Globus pallidus (tissue), 1 donor: Measurements from ENCODE around the gene LDAH.

Experiments used
- DNase-seq: peaks from one replicate; pipeline ENCODE4 v3.0.0-alpha.2; 2015; ENCODE audit warnings: low spot score

Gene LDAH

DNA sequence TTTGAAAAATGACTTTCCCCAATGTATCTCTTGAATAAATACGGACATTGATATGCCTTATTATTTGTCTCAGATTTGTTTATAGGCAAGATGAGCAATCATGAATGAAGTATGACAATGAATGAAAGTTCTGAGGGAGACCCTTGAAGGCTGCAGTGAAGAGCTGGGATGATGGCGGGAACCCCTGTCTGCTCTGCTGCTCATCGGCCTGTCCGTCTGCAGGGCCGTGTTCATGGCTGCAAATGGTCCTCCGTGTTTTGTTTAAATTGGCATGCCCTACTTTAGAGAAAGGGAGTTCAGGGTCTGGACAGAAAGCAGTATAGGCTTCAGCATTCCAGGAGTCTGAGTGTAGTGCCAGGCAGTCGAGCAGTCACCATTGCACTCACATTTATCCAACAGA is 170.8 kb downstream of the LDAH start:
- DNase-seq, result no peak

DNA sequence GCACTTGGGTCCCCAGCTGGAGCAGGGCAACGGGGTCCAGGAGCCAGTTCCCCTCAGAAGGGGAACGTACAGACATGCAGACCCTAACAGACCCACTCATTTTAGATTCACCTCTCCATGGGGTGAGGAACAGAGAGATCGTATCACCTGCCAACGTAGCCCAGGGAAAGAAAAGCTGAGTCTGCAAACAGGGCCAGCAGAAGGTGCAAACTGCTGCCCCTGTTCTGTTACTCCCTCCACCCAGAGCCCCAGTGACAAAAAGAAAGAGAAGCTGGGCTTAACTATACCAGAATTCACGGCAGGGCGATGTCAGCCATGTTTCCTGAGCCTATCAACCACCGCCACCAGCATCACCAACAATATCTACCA is 171.2 kb downstream of the LDAH start:
- no peak for DNase-seq

DNA sequence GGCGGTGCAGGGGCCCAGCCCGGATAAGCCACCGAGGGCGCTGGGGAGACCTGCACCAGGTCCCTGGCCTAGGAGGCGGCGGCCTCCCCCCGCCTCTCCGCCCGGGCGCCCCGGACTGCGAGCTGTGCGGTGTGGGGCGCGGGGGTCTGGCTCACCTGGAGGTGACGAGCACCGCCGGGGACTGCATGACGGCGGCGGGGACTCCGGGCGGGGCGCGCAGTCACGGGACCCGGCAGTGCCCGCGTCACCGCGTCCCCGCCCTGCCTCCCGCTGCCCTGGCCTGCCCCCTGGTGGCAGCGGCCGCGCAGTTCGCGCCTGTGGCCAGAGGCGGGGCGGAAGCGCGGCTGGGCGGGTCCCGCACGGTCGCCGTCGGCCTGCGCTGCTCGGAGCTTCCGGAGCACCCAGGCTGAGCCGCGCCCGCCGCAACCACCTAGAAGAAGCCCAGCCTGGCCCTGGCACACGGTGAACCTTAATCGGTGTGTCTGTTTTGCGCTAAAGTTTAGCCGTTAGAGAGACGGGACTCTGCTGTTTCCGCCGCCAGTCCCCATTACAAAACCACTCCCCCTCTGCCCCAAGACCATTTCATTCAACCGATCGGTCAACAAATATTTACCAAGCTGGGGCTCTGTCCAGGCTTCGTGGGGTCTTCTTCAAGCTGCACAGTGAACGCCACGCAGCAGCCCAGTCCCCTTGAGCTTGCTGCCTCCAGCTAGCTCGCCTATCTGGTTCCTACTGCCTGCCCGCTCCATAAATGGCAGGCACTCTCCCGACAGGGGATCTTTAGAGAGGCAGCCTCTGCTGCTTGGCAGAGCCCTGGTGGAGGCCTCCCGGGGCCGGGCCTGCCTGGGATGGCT is 171.8 kb downstream of the LDAH start, which contains the start of gene HS1BP3:
HS1BP3 (minus strand) TSS at position 222 of the 854 bp plus-strand sequence; CDS start at position 187, 35 bp downstream.
- peak; percentile 85 for DNase-seq

DNA sequence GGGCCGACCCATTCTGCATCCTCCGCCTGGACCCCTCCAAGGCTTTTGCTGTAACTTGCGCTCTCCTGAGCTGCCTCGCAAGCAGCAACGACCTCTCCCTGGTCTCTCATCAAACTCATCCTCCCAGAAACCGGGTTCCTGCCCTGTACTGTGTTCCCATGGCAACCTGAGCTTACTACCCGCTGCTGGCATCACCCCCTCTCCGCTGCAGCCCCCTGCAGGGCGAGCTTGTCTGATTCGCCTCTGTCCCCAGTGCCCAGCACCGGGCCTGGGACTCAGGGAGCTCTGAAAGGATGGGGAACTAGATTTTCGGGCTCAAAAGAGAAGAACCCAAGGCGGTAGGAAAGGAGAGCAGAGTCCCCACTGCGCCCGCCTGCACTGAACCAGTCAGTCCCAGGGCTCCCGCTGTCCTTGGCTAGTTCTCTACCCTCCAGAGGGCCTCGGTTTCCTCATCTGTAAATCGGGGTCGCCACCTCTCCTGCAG is 172.5 kb downstream of the LDAH start:
- peak; percentile 47 for DNase-seq

DNA sequence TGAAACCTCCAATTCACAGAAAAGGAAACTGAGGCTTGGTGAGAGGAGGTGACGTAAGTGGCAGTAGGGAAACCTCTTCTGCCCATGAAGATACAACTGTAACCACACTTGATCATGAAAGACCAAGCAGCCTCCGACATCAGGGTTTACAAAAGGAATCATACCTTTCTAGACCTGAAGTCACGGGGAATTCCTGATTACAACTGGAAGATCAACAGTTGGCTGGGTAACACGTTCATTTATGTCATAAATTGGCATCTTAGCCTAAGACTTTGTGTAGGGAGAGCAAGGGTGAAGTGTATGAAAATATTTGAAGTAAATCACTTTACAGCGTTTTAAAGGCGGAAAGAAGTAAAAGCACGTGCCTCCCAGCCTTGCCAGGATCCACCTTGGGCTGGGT is 172.9 kb downstream of the LDAH start:
- no peak for DNase-seq

DNA sequence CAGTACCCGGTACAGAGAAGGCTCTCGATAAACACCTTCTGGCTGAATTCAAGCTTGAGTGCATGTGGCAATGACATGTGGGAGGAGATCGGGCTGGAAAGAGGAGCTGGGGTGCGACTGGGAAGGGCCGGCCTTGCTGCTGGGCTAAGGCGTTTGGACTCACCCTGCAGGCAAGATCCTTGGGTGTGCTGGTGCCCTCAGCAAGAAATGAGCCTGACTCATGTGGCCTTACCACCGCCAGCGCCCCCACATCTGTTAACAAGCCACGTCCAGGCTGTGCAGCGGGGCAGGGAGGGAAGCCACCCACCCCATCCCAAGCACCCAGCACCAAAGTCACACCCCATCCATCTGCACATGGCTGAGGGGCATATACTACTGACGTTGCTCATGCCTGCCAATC is 173.3 kb downstream of the LDAH start:
- no peak for DNase-seq

DNA sequence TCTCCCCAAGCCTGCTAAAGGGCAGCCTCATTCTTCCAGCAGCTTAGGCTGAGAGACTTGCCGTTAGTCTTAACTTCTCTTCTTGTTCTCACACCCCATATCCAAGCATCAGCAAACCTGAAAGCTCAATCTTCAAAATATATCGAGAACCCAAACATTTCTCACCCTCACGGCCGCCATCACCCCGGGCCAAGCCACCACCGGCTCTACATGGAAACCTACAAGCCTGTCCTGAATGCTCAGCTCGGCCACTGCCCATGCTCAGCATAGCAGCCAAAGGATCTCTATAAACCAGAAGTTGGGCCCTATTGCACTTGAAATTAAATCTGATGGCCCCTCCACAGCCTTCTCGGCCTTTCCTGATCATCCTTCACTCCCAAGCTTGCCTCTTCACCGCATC is 174.1 kb downstream of the LDAH start:
- no peak for DNase-seq

DNA sequence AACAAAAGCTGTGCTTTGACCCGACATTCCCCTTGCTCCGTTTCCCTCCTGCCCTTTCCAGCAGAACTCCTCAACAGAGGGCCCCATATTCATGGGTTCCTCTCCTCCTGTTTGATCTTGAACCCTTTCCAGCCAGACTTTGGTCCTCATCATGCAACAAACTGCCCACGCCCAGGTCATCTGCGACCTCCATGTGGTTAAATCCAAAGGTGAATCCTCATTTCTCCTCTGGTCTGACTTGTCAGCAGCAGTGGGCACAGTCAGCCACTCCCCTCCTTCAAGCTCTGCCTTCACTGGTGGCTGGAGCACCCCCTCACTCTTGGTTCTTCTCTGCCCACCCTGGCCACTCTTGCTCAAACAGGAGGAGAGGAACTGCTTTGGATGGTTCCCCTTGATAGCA is 174.7 kb downstream of the LDAH start:
- DNase-seq, result no peak

DNA sequence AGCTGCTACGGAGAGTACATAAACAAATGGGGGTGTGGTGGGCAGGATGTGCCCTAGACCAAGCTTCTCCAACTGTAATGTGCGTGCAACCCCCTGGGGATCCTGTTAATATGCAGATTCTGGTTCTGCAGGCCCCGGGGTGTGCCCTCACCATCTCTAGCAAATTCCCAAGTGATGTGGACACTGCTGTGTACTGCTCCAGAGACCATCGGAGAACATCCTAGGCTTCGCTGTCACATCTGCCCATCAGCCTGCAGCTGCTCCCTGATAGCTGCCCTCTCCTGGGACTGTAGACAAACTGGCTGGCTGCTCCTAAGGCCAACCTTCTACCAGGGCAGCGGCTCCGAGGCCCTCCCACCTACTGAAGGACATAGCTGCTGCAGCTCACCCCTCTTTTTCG is 175.2 kb downstream of the LDAH start:
- DNase-seq, result no peak

DNA sequence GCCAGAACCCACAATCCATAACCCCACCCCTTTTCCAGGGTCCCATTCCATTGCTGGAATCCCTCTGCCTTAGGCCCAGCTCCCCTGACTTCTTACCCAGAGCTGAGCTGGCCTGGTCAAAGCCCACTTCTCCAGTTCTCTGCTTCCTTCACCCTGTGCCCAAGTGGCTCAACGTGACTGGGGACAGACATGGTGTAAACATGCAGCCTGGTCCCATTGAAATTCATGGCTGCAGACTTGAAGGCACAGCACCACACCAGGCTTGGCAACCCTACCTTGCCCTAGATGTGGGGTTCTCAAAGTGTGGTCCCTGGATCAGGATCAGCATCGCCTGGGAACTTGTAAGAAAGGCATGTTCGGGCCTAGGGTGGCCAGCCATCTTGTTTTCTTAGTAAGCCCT is 175.7 kb downstream of the LDAH start:
- DNase-seq, result no peak

DNA sequence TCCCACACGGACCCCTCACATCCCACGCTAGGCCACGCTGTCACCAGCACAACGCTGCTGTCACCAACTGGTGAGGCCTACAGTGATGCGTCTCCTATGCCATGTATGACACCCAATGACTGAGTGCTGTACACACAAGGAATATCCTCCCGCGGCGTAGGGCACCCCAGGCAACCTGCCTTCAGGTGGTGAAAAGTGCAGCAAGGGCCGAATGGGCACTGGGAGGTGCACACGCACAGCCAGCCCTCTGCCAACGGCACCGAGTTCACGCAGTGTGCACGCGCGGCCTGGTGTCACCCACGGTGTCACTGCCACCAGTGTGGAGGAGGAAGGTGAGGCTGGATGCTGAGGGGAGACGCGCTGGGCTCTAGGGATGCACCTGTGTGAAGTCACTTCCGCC is 176.5 kb downstream of the LDAH start:
- DNase-seq, result no peak

DNA sequence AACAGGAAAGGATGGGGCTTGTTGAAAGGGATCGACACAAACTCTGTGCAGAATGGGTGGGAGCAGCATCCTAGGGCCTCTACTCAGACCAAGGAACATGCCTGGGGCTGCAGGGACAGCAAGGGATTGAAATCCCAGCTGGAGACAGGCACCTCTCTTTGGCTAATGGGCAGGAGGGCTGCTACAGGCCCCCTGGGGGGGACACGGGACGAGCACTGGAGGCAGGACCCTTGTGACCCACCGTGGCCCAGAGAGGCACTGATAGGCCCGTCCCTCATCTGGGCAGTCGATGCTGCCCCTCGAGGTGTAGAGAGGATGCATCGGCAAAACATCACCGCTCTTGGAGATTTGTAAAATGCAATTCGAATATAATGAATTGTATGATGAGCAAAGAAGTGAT is 177.1 kb downstream of the LDAH start:
- no peak for DNase-seq

DNA sequence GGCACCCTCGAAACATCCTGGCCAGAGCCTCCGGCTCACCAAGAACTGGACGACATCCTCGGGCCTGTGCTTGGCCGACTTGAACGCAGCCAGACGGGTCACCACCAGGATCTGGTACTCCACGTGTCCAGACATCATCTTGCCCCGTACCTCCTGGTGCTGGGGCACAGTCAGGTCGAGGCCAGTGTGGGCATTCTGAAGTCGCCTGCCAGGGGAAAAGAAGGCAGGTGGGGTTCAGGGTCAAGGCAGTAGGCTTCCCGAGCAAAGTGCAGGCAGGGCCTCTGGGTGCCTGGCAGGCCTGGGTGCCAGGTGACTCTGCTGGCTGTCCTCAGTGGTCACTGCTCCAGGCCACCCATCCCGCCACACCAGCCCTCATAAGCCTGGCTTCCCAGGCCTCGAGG is 177.6 kb downstream of the LDAH start:
- no peak for DNase-seq

DNA sequence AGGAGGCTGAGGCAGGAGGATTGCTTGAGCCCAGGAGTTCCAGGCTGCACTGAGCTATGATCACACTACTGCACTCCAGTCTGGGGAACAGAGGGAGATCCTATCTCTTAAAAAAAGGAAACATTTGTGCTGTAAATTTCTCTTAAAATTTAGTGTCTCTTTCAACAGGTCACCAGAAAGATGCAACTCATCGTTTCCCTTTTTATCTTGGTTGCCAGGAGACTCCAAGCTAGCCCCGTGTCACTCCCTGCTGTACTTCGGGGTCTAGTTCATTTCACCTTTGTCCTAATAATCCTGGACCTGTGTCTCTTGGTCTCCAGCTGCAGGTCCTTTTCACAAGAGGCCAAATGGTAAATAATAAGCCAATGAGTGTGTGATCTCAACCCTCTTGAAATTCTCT is 179.1 kb downstream of the LDAH start:
- no peak for DNase-seq

DNA sequence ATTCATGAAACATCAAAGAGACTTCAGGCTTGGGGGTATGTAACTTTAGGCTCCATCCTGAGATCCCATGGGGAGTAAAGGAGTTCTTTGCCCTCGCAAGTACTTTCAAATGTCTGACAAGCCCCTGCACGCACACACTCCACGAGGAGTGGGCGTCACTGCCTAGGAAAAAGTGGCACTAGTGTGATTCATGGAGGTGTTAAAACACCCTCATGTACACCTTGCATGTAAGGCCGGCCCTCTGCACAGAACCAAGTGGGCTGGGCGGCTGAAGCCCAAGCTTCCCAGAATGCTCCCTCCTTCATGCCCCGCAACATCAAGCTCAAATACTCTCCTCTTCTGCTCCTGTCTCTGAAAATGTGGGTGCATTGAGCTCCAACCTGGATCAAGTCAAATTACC is 179.8 kb downstream of the LDAH start:
- no peak for DNase-seq

DNA sequence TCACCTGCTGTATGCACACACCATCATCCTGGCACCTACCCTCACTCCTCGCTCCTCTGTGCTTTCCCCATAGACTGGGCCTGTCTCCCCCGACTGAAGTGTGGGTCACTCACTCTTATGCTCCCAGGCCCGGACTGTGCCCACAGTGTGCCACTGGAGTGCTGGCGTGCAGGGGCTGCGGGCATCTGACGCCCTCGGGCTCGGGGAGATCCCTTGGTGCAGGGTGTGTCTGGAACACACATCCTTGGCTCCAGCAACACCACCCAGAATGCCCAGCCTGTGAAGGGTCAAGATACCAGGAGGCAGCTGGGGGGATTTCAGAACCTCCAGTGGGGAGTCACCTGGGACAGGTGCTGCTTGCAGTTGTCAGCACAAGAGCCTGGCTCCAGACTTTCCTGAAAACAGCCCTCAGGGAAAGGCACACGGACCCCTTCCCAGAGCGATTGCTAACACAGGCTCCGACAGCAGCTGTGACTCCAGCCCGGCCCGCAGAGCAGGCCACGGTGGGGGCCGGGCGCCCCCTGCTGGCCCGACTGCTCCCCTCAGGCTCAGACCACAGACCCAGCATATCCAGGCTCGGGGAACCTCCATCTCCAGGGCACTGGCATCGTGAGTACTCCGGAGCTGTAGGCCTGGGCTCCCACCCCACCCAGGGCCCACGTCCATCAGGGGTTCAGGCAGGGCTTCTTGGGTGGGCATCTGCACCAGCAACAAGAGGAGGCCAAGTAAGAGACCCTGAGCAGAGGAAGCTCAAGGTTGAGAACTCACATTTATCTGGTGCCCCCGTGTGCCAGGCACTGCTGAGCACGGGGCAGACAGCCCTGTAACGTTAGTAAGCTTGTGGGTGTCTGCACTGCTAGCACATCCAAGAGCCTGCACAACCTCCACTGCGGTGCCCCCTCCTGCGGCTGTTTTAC is 180.6 kb downstream of the LDAH start:
- DNase-seq, result peak; percentile 75

DNA sequence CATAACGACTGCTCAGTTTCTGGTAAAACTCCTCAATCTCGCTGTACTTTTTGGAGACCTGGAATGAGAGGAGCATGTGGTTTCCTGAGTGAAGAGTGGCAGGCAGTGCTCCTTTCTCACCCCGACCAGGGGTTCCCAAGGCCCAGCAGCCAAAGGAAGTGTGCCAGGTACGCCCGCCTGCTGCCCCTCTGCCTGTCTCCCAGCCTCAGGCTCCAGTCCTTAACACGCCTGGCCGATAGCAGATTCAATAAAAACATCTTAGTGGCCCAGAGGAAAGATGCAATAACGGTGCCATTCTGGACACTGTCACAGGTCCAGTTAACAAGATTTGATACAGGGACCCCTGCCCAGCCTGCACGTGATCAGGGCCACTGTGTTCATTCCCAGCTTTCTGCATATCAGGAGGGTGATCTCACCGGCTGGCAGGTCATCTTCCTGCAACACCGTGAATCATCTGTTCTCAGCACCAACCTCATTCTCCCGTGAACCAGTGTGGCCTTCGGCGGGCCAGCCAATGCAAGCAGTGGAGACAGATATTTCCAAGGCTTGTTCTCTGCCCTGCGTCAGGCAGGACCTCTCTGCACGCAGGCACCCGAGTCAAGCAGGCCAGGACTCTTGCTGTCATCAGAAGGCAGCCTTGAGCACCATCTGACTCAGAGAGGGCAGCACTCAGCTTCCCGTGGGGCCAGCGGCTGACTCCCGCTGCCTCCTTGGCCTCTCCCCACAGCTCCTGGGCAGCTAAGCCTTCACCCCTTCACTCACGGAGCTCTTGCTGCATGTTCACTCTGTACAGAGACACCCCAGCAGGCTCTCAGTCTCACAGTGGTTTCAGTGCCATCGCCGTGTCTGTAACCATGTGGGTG is 181.5 kb downstream of the LDAH start:
- no peak for DNase-seq

DNA sequence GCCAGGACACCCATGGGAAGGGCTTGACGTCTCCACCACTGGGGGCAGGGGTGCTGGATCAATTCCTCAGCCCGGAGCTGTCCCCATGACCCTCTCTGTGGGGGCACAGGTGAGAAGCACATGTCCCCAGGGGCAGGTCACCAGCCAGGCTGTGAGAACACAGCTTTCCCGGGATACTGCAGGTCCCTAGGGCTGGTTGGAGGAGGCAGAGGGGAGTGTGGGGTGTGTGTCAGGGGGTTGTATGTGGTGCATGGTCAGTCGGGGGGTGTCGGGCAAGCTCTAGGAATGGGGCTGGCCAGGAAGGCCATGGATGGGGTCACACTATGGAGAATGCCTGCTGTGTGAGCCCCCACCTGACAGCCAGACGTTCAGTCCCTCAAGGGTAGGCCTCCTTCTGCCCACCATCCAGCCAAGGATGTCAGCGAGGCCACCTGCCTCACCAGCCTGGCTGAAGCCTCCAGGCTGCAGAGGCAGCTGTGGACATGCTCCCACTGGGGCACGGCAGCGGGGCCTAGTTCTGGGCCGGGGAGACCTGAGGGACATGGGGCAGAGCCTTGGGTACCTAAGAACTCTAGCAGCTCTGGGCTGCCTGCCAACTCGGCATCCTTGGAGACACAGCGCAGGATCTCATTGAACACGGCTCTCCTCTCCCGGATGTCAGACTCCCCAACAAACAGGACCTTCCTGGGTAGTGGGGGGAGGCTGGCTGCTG is 182.3 kb downstream of the LDAH start:
- no peak for DNase-seq

DNA sequence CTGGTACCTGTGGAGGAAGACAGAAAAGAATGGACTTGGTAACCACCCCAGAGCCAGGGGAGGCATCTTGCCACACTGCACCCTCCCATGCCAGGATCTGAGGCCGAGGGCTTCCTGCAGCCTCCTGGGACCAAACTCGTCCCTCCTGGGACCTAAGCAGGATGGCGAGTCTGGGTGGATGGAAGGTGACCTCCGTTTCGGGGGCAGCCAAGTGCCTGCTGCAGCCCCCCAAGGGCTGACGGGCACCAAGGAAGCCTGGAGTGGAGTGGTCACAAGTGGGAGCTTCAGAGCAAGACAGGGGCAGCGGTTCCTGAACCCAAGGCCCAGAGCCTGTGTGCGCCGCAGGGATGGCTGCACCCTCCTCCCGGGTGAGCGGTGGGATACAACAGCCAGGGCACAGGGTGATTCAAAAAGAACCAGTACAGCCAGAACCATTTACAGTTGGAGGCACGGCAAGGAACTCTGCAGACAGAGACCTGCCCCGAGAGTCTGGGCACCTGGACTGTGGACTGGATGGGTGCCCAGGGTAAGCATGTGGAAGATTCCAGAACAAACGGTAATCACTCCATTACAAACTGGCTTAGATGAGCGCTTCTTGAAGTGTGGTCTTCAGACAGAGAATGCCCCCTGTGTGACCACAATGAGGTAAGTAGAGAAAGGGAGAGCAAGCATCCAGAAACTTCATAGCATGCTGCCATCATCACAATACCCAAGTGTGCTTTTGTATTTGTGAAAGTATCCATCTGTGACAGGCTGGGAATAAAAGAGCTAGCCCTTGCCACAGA is 184.1 kb downstream of the LDAH start:
- no peak for DNase-seq

DNA sequence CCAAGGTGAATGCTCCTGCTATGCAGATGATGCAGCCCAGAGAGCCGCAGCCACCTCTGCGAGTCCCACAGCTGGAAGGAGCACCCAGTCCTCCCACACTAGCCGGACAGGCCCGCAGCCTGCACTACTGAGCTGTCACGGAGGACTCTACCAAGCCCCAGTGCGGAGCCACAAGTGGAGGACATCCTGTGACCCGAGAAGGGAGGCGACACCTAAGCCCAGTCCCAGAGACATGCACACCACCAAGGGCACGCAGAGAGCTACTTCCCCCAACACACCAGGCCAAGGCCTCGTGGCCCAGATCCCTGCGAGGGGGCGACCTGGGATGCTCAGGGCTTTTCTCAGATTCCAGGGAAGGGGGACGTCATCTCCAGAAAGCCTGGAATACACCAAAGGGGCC is 184.9 kb downstream of the LDAH start:
- no peak for DNase-seq

DNA sequence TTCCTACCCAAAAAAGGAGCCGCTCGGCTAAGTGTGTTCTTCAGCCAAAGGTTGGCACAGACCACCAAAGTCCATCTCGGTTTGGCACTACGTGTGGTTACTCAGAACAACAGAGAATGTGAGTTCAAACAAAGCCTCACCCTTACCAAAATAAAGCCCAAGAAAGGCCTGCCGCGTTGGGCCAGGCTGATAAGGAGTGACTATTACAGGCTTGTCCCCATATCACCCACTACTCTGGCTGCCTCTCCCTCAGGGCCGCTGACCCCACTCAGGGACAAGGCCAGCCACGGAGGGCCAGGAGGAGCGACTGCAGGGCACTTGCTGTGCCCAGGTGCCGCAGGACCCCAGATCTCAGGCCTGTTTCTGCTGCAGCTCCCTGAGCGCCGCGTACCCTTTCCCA is 185.8 kb downstream of the LDAH start:
- DNase-seq, result no peak
